NCI-H1105 (cell line): Measurements from ENCODE around the gene C3orf49.
A peak's percentile ranks its signal among the peaks of the same experiment; 100 is the strongest.

Experiments used
- DNase-seq: peaks from one replicate; lab custom pipeline; 2025; lab: John Stamatoyannopoulos, UW

C3orf49 gene, protein sequence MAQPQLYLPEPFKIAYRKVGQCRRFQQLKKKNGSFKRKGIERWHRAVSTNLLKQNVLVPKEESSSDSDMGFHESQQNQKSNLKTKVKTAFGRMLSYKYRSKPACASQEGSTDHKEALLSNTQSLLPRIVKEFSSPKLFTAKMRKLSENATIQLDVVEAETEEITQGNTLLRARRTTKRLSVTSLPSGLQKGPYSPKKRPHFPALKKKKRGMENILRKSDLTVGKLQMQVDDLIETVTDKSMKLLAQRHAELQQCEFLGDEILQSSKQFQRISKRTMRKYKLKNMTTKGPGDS

DNA sequence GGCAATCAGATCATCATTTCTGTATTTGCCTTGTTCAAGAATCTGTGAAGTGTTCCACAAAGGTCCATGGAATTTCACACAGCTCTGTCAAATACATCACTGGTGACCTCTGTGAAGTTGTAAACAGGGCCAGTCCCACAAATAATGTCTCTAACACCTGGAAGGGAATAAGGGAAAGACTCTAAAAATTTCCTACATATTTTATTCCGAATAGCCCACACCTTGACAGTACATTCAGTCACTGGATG lies at the start of gene C3orf49:
C3orf49 (plus strand) TSS at position 149 of the 248 bp plus-strand sequence. CDS start 173 bp downstream, outside the sequence.
- no peak for DNase-seq

DNA sequence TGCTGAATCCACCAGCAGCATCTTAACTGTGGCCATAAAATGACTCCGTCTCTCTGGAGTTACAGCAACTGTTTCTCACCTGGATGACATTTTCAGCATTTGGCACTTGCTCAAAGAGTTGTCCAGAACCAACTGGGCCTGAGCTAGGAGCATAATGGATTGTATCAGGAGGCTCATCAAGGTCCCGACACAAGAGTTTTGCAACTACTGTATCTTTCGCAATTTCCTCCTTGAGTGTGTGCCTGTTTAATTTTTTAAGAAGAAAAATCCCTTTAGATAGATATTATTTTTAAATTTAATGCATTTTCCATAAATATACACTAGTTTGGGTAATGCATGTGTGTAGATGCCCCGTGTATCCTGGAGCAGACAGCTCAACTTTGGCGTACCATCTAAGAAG lies 44.3 kb upstream of the C3orf49 start:
- DNase-seq: no peak

DNA sequence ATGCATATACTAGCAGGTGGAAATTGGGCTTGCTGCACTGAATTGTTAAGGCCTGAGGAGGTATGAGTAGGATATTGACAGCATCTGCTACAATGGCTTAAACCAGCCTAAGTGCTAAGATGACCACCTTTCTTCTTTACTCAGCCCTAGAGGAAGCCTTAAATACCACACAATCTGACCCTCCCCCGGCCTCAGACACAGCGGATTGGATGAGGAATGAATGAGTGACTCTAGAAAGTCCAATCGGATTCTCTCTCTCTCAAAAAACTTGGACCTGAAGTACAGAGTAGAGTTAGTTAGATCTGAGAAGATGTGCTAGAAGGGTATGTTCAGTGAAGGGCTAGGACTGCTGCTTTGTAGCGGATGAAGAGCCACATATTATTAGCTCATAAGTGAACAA lies 39.9 kb upstream of the C3orf49 start:
- no peak for DNase-seq

DNA sequence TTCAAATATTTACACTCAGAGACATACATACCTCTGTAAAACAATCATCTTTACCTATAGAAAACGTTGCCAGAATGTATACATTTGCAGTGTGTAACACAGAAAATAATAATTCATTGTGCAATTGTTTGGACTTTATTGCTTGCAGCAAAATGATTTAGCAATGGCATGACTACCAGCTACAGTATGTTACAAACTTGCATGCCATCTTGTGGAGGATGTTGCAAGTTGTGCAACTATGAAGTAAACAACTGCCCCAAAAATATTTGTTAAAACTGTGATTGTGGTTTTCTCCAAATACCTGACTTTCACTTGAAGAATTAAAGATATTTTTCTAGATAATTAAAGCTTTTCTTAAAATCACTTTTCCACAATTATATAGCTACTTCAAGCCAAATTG lies 27.1 kb upstream of the C3orf49 start:
- DNase-seq: no peak

DNA sequence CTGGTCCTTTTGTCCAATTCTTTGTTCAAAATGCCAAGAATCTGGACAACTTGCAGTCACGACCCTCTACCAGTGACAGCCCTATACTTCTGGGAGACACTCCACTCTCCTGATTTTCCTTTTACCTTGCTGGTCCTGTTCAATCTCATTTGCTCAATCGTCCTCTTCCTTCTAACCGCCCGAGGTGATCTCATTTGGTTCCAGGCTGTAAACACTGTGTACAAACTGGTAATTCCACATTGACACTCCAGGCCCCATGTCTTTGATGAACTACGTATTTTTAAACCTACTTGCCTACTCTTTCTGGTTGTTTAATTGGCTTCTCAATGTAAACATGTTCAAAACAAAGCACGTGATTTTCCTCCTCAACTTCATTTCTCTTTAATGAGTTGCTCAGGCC lies 23.7 kb upstream of the C3orf49 start:
- no peak for DNase-seq

DNA sequence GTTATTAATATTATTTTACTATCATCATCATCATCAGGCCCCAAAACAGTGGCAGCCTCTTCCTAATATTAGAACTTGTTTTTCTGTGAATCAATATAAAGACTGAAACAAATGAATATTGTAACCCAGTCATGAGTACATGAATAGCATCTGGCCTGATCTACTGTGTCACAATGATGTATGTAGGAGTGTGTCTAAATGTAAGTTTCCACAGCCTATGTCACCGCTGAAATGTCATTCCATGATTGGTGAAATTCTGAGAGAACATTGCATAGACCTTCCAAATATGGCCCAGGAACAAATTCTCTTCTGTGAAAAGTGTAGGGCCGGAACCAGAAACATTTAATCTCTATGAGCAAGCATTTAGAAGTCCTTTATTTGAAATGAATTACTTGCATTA lies 20.6 kb upstream of the C3orf49 start:
- no peak for DNase-seq

DNA sequence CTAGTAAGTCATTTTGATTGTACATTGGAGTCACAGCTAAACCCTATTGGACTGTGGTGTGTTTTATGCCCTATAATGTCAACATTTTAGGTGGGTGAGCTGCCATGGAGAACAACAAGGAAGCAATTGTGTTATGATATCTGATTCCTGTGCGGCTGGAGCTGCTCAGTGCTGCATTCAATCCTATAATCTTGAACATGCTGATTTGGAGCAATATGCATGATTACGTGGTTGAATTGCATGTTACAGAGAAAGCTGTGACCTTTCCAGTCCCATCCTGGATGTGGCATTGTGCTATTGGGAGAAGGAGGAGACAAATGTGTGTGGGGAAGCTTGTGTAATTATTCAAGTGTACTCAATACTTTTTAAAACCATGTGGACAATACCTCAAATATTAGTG lies 20.1 kb upstream of the C3orf49 start:
- DNase-seq: no peak

DNA sequence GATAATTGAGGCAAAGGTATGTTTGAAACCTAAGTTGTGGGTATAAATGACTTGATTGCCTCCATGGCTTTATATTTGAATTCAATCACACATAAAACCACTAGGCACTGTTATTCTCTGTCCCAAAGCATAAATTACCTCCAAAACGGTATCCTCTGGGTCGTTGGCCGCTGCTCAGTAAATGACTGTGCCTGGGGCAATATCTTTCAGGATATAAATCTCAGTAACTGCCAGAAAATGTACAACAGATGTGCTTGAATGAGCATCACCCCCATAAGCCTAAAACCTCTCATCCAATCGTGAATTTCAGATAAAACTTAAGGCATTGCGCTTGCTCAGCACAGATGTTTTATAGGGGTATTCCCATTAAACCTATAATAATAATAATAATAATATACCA lies 19.0 kb upstream of the C3orf49 start:
- no peak for DNase-seq

DNA sequence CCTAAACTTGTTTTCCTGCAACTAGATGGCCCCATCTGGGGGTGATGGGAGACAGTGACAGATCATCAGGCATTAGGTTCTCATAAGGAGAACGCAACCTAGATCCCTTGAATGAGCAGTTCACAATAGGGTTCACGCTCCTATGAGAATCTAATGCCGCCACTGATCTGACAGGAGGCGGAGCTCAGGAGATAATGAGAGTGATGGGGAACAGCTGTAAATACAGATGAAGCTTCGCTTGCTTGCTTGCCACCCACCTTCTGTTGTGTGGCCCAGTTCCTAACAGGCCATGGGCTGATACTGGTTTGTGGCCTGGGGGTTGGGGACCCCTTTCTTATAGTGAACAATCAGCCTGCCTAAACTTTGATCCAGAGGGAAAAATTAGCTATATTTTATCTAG lies 15.2 kb upstream of the C3orf49 start:
- no peak for DNase-seq

DNA sequence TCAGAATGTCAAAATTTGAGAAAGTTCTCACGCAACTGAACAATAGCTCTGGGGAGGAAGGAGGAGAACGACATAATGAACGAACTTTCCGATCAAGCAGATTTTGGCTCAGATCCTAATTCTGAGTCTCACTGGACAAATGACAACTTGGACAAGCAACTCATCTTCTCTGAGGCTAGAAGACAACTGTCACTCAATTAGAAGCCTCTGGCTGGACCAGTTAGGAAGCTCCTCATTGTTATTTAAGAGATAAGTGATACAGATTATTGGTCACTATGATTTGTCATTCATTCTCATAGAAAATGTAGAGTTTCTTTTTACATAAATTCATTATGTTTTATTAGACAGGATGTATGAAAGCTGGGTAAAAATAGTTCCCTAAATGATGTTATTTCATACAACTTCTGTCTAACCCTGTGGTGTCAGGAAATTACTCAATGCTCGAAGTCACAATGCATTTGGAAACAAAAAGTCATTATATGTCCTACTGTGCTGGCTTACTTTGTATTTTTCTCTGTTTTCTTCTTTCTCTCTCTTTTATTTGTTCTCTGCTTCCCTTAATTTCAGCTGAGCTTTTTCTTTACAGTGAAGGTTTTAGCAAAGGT lies 11.0 kb upstream of the C3orf49 start:
- DNase-seq: no peak

DNA sequence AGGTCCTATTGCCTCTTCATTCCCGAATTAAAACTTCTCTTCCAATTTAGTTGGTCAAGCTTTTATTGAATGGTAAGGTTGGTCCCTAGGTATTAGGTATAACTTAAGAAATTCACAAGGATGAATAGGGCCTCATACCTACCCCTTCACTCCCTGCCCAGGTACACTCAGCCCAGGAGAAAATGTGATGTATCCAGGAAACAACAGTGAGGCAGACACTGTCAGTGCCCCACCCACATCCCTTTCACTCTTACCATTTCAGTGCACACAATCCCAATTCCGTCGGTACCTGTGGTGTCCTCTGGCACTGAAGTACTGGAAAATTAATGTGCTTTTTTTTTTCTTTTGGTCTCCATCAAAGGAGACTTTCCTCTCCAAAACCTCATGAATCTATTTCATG lies 10.5 kb upstream of the C3orf49 start:
- DNase-seq: no peak

DNA sequence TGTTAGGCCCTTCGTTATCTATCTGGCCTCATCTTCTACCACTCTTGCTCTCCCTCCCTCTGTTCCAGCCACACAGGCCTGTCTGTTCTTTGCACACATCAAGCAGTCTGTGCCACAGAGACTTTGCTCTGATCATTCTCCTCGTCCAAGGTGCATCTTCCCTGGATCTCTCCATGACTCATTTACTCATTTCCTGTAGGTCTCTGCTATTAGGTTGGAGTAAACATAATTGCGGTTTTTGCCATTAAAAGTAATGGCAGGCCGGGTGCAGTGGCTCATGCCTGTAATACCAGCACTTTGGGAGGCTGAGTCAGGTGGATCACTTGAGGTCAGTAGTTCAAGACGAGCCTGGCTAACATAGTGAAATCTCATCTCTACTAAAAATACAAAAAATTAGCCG lies 9.5 kb upstream of the C3orf49 start:
- no peak for DNase-seq

DNA sequence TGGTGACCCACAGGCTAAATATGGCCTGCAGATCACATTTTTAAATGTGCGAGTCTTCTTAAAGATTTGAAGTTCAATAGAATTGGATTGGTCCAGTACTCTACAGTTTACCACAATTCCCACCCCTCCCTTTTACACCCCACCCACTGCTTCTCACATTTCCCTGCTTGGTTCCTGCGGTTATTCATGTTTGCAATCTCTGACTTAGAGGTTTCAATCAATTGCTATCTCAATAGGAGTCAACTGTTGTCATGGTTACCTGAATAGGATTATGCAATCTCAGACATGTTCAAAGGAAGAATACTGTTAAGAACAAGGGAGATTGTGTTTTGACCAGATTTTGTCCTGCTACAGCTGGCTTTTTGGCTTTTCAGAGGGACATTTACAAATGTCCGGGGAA lies 4.9 kb upstream of the C3orf49 start:
- DNase-seq: no peak

DNA sequence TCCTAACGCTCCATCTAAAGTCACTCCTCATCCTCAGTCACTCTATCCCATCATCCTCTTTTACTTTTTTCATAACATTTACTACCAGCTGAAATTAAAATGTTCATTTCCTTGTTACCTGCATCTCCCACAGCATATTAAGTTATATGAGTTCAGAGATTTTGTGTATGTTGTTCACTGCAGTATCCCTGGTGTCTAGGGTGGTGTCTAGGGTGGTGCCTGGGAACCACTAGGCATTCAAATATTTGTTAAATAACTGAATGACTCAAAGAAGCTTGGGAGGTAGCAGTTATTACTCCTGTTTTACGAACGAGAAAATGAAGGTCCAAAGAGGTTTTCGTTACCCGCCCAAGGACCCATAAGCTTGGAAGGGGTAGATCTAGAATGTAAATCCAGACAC lies 1.9 kb upstream of the C3orf49 start:
- no peak for DNase-seq

DNA sequence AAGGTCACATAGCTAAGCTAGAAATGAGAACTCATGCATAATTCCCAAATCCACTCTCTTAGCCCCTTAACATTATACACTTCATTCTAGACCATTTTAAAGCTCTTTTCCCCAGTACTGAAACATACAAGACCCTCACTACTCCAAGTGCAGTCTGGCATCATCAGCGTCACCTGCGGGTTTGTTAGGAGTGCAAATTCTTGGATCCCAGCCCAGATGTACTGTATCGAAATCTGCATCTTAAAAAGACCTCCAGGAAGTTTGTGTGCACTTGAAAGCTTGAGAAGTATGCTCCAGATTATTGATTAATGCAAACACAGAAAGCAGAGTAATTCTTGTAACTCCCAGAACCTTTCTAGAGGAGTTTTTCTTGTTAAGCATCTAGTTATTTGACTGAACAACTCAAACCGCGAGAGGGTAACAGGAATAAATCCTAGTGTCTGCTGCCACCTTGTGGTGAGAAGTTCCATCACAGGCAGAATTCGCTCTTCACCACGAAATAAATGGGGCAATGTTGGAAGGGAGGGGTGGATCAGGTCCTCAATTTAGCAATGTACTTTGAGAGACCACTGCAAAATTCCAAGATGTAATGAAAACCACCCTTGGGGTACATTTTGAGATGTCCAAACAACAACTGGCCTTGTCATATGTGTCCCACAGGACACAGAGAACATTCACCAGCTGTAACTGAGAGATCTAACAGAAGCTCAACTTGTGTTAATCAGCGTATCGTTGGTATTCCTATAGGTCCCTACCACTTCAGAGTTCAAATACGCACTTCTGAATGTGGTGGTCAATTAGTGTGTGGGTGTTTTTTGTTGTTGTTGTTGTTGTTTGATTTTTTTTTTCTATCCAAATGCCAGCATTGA lies 583 bp upstream of the C3orf49 start:
- DNase-seq: peak; percentile 37

DNA sequence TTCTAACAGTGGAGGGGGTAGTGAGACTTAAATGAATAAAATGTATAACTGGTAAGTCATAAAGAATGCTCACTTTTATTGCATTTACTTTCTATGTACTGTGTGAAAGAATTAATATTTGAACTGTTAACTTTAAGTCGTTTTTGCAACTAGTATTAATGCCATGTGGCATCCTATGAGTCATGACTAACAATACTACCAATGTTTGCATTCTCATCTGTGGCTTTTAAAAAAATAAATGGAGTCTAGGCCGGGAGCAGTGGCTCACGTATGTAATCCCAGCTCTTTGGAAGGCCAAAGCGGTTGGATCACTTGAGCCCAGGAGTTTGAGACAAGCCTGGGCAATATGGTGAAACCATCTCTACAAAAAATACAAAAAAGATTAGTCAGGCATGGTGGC lies 5.2 kb downstream of the C3orf49 start:
- DNase-seq: no peak

DNA sequence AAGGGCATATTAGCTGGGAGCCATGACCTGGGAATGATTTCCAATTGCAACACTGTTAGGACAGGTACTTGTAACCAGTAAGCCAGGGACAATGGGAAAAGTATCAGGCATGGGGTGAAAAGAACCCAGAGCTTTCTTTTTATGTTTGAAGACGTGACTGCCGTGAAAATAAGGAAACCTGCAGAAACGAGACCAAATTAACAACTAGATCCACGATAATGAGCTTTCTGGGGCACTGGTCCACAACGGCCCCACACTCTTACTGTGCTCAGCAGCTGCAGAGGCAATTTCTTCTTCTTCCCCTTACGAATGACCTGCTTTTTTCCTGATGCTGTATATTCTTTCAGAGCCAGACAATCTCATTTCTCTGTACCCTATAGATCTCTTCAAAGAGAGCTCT lies 11.4 kb downstream of the C3orf49 start:
- DNase-seq: no peak

DNA sequence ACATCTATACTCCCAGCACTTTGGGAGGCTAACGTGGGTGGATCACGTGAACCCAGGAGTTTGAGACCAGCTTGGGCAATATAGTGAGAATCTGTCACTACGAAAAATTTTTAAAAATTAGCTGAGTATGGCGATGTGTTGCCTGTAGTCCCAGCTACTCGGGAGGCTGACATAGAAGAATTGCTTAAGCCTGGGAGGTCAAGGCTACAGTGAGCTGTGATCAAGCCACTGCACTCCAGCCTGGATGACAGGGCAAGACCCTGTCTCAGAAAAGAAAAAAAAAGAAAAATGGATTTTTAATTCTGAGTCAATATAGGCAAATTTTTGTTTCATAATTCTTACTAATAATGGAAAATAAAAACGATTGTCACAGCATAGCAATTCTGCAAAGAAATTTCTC lies 13.3 kb downstream of the C3orf49 start:
- no peak for DNase-seq

DNA sequence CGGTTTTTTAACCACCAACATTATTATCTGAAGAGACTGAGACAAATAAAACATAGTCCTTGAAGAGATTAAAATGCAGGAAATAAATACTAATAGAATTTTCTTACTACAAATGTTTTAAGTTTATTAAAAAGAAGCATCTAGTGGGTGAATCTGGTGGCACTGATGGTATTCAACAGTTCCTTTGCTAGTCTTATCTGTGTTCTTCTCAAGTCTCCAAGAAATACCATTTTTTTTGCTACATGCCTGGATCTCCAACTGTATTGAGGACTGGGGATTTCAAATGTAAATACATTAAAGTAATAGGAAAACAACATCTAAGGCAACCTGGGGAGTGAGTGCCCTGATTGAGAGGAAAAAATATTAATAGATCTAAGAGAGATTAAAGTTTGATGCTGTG lies 22.6 kb downstream of the C3orf49 start:
- DNase-seq: no peak

DNA sequence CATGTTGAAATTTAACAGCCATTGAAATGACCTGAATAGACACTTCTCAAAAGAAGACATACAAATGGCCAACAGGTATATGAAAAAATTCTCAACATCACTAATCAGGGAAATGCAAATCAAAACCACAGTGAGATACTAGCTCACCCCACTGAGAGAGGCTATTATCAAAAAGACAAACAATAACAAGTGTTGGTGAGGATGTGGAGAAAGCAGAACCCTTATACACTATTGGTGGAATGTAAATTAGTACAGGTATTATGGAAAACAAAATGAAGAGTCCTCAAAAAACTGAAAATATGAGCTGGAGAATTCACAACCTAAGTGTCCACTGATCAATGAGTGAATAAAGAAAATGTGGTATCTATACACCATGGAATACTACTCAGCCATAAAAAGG lies 23.0 kb downstream of the C3orf49 start:
- DNase-seq: no peak

DNA sequence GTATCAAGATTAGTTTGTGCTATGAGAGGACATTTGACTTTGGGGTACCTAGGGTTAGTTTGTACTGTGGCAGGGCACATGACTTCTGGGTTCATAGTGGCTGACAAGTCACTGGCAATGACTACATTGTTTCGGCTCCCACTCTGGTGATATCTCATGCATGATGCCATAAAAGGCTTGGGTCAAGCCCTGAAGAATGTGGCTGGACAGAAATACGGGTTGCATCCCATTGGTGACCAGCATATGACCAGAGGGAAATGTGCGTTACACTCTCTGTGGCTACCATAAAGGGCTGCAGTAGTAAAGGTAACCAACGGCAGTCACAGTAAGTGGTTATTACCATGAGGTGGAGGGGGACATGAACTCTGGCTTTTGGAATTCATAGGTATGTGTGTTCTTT lies 26.1 kb downstream of the C3orf49 start:
- no peak for DNase-seq

DNA sequence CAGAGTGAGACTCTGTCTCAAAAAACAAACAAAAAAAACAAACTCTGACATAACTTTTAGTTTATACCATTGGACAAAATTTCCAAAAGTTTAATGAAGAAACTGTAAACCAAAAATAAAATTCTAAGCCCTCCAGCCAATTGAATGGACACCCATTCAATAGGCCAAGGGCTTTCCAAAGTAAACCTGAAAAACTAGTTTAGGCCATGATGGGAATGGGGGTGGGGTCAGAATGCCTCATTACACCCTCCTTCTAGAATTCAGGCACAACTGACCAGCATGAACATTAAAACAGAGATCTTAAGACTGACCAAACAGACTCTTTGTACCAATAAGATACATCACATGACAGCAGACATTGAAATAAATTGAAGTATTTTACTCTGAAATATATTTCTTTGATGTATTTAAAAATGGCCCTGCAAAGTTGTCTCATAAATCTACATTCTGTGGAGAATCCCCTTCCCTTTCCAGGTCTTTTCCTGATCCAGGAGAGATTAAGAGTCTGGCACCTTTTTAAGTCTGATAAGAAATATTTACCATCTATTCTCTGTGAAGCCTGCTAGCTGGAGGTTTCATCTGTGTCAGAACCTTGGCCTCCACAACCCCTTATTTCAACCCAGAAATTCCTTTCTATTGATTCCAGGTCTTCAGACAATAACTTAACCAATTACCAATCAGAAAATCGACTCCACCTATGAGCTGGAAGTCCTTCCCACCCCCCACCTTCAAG lies 28.8 kb downstream of the C3orf49 start:
- no peak for DNase-seq

DNA sequence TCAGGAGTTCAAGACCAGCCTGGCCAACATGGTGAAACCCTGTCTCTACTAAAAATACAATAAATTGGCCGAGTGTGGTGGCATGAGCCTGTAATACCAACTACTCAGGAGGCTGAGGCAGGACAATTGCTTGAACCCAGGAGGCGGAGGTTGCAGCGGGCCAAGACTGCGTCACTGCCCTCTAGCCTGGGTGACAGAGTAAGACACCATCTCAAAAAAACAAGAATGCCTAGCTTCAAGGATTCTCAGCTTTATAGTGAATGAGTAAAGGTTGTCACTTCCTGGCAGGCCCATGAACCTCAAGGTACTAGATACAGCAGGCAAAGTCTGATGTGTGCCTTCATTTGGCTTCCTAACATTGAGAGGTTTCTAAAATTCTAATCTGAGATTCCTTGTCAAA lies 30.1 kb downstream of the C3orf49 start:
- DNase-seq: no peak
